HG02970 (cell line): ENCODE data around the gene TMEM52.
"Not testable (repeated sequence)": the region's sequence is repeated elsewhere in the genome, so short reads cannot be mapped to it uniquely, and the experiment has no call there.

Experiments
- ATAC-seq: cut with Tn5 transposase; IDR thresholded peaks from one replicate; pipeline ENCODE4 v1.9.1; 2021; ENCODE audit warnings: mild to moderate bottlenecking, moderate library complexity, moderate number of reproducible peaks; ENCODE audit not compliant: unreplicated experiment, low FRiP score

The TMEM52 gene

DNA sequence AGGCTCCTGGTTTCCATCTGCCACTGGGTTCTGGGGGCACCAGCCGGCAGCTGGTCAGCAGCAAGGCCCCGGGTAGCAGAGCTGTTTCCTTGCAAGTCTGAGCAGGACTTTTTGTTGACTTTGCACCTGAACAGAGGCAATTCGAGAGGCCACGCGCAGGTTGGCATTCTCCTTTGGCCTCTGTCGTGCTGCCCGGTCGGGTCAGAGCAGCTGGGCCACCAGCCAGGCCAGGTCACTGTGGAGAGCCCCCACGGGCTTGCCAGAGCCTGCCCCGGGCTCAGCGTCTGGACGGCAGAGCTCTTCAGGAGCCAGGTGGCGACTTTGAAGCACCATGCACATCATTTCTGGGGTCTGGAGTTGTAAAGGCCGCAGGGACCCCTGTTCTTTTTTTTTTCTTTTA lies 28.4 kb upstream of the TMEM52 start:
- ATAC-seq: no peak

DNA sequence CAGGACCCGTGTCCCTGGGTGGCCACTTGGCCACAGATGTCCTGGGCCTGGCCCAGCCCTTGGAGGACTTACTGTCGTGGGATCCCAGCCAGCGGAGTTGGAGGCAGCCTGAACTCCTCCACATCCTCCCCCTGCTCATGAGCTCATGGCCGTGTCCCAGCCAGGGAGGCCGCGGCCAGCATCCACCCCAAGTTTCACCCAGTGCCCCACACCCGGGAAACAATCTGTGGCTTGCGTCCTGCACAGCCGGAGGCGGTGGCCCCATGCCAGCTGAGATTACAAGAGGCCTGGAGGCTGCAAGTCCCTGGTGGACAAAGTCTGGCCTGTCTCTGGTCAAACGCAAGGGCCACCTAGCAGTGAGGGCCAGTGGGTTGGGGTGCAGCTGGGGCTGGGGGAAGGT lies 27.5 kb upstream of the TMEM52 start:
- no peak for ATAC-seq

DNA sequence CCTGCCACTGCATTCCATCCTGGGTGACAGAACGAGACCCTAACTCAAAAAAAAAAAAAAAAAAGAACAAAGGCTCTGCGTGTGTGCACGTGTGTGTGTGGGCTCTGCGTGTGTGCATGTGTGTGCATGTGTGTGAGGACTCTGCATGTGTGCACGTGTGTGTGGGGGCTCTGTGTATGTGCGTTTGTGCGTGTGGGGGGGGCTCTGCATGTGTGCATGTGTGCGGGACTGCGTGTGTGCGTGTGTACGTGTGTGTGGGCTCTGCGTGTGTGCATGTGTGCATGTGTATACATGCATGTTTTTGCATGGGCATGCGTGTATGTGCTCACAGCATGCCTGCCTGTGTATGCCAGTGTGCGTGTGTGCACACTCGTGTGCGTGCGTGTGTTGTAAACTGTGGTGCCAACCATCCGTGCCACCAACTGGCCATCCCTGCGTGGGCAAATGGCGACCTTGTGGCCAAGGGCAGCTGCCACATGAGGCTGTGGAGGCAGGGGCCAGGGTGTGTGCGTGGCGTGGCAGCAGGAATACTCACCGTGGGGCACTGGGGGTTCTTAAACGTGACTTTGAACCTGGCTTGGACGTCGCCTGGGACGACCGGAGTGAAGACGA lies 26.8 kb upstream of the TMEM52 start:
- no peak for ATAC-seq

DNA sequence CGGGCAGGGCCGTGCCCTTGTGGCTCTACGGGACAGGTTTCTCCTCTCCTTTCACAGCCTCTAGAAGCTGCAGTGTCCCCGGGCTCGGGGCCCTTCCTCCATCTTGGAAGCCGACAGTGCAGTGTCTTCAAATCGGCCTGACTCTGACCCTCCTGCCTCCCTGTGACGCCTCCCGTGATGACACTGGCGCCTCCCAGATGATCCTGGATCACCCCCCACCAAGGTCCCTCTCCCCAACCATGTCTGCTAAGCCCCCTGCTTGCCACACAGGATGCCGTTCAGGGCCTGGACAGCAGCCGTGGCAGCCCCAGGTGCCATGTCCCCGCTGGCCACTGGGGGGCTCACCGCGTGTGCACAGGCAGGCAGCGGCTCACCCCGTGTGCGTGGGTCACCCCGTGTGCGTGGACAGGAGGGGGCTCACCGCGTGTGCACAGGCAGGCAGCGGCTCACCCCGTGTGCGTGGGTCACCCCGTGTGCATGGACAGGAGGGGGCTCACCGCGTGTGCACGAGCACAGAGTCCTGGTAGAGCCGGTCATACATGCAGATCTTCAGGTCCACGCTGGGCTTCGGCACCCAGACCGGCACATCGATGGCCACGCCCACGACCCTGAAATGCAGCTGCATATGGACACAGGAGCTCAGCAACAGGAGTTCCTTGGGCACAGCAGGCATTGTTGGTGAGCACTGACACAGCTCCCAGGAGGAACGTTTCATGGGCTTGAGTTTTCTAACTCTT lies 24.9 kb upstream of the TMEM52 start:
- no peak for ATAC-seq

DNA sequence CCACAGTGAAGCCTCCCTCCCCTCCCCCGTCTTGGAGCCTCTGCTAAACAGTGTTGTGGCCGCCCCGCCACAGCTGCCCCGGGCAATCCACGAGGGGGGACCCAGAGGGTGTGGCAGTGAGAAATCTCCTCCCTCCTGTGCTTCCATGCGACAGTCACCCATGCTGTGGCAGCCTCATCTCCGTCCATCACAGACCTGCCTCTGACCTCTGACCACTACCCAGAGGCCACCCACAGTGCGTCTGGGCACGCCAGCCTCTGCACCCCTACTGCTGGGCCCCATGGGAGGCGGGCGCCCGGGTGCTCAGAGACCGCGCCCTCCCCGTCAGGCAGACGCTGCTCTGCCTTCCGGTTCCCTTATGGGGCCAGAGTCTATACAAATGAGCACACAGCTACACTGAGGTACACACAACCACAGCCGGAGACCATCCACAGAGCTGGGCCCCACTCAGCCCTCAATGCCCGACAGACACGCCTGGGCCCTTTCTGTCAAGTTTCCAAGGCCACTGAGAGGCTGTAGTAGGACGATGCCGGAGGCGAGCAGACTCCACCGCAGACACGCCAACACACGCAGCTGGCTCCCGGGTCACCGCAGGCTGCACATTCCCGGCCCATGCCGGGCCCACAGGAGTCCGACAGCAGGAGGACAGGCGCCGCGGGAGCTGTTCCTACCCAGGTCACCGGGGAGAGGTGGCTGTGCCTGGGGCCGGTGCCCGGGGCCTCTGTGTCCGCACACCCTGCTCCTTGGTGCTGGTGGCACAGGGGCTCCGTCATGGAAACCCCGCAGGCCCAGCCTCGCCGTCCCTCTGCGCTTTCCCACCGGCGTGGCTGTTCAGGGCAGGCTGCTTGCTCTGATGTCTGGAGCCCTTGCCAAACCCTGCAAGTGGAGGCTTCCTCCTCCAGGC lies 23.9 kb upstream of the TMEM52 start:
- ATAC-seq: no peak

DNA sequence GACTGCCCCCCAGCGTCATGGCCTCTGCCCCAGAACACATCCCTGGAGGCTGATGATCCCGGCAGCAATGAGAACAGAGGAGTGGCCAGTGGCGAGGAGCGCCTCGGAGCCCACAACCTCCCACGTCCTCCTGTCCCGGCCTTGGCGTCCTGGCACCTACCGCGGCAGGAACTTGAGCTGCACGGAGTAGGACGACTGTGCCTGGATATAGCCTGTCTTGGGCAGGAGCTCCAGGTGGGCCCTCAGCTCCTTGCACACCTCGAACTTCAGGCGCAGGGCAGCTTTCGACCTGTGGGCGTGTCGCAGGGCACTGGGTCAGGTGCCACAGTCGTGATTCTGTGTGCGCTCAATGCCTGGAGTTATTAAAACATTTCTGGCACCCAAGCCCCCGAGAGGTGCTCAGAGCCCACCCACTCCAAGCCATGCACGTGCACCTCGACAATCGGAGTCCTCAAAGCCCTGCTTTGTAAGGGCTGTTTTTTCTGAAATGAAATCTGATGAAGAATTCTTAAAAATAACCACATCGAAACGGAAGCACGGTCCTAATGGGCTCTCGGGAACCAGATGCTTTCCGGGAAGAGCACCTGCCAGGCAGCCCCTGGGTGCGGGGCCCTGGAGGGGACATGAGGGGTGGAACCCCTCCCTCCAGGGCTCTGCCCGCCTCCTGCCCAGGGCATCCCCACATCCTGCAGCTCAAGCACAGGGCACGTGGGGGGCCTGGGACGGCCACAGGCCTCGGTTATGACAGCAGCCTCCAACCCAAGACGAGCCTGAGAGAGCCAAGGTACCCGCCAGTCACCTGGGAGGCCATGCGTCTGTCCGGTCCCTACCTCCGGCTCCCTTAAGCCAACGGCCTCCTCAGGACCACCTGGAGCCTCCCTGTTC lies 23.0 kb upstream of the TMEM52 start:
- ATAC-seq: no peak

DNA sequence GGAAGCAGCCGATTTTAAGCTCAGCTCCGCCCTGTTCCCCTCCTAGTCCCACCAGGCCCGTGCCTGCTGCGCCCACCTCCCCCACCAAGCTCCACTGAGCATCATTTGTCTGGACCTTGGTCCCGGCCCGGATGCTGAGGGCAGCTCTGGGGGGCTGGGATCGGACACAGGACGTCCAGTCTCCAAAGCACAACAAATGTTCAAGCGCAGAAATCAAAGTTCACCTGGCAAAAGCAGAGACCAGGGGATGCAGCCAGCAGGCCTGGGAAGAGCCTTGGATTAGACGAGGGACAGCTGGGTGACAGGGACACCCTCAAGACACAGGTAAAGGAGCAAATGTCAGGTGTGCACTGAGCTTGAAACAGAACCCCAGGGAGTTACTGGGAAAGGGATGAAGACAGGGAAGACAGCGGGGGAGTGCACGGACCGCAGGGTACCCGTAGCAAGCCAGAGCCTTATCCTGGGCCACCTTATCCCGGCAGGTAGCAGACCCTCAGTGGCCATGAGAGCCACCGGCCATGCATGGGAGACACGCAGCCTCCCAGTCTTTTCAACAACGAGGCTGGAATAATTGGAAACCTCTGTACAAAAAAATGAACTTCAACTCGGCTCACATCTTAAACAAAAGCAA lies 22.2 kb upstream of the TMEM52 start:
- ATAC-seq: no peak

DNA sequence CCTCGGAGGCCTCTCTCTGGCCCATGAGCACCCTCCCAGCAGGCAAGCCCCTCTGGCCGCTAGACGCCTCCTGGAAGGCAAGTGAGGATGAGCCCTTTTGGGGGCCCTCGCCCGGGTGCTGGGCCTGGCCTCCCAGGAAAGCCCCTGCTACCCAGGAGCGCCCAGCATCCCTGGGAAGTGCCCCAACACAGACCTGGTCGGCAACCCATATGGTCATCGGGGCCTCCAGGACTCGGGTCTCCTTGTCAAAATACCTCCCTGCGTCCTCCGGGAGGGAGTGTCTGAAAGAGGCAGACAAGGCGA lies 21.0 kb upstream of the TMEM52 start:
- ATAC-seq: no peak

DNA sequence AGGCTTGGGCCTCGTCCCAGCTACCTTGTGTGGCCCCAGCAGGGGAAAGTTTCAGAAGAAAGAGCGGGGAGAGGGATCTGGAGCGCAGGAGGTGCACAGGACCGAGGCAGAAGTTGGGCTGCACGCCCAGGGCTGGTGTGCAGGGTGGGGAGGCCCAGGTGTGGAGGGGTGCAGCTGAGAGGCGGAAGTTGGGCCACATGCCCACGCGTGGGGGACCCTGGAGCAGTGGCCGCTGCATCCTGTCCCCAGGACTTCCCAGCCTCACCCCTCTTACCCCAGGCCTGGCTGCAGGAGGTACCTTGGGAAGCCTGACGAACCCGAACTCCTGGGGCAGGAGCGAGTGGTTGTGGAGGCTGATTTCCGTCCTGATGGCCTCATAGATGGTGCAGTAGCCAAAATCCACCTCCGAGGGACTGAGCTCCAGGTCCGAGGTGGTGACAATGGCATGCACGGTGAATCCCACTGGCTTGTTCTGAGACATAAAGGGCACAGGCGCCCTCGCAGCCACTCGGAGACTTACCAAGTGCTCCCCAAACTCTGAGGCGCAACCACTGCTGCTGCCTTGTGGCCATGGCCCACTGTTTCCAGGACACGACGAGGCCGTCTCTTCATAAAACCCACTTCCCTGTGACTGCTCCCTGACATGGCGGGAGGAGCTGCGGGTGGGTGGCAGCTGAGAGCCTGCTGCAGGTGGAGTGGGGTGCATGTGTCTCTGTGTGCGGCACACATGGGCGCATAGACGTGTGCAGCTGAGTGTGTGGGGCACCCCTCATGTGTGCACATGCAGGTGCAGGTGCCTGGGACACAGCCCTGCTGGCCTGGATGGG lies 20.4 kb upstream of the TMEM52 start:
- ATAC-seq: no peak

DNA sequence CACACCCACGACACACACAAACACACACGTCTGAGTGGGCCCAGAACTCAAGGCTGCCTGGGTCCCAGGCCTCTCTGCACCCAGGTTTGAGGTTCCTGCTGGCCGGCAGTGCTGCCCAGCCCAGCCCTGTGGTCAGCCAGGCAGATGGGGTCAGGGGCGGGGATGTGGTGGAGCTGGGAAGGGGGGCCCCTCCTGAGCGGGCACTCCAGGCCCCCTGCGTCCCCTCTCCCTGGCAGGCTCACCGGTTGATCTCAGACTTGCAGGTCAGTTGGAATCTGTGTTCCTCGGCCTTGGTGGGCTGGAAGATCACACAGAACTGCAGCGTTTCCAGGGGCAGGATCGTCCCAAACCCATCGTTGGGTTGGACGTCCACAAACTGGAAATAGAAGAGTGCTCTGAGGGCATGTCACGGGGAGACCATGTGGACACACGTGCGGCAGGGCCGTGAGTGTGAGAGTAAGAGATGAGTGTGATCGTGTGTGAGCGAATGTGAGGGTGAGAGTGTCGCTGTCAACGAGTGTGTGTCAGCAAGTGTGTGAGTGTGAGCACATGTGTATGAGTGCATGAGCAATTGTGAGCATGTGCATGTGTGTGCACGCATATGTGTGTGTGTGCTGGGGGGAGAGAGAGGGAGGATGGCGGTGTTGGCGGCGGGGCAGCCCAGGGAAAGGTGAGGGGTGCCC lies 19.7 kb upstream of the TMEM52 start:
- ATAC-seq: no peak

DNA sequence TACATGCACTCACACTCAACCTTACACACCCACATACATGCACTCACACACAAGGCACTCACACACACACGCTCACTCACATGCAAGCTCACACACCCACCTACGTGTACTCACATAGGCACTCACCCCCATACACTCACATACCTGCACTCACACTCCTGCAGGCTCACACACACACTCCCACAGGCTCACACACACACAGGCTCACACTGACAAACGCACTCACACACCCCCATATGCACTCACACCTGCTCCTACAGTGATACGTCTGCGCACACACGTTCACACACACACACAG lies 19.1 kb upstream of the TMEM52 start:
- no peak for ATAC-seq

DNA sequence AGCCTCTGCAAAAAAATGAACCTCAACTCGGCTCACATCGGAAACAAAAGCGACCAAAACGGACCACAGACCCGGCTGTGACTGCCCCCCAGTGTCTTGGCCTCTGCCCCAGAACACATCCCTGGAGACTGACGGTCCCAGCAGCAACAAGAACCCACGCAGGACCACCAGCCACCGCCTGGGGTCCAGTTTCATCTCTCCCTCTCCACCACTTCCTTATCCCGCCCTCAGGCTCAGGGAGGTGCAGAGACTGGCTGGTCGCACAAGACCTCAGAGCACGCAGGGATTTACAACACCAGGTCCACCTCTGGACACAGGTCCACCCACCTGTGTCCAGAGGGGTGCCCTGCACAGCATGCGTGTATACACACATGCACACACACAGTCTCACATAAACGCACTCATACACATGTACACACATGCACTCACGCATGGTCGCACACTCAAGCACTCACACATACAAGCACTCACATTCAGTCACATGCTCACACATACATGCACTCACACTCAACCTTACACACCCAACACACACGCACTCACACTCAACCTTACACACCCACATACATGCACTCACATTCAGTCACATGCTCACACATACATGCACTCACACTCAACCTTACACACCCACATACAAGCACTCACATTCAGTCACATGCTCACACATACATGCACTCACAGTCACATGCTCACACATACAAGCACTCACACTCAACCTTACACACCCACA lies 18.6 kb upstream of the TMEM52 start:
- no peak for ATAC-seq

DNA sequence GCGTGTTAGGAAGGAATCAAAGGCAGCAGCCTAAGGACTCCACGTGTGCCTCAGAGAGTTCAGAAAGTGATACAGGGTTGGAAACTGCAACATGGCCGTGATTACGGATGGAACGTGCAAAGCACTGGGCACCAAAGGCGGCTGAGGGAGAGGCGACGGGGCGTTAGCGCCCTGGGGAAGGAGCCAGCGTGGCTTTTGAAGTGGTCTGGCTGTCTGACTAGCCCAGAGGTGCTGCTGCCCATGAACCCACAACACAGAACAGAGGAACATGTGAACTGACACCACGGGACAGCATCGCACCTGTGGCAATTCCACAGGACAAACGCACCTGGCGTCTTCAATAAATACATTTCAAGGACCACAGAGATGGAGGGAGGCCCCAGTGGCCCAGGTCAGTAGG lies 18.0 kb upstream of the TMEM52 start:
- no peak for ATAC-seq

DNA sequence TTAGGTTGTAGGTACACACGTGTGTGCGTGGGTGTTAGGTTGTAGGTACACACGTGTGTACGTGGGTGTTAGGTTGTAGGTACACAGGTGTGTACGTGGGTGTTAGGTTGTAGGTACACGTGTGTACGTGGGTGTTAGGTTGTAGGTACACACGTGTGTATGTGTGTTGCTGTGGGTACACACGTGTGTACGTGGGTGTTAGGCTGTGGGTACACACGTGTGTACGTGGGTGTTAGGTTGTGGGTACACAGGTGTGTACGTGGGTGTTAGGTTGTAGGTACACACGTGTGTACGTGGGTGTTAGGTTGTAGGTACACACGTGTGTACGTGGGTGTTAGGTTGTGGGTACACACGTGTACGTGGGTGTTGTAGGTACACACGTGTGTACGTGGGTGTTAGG lies 15.8 kb upstream of the TMEM52 start:
- not testable (repeated sequence) for ATAC-seq

DNA sequence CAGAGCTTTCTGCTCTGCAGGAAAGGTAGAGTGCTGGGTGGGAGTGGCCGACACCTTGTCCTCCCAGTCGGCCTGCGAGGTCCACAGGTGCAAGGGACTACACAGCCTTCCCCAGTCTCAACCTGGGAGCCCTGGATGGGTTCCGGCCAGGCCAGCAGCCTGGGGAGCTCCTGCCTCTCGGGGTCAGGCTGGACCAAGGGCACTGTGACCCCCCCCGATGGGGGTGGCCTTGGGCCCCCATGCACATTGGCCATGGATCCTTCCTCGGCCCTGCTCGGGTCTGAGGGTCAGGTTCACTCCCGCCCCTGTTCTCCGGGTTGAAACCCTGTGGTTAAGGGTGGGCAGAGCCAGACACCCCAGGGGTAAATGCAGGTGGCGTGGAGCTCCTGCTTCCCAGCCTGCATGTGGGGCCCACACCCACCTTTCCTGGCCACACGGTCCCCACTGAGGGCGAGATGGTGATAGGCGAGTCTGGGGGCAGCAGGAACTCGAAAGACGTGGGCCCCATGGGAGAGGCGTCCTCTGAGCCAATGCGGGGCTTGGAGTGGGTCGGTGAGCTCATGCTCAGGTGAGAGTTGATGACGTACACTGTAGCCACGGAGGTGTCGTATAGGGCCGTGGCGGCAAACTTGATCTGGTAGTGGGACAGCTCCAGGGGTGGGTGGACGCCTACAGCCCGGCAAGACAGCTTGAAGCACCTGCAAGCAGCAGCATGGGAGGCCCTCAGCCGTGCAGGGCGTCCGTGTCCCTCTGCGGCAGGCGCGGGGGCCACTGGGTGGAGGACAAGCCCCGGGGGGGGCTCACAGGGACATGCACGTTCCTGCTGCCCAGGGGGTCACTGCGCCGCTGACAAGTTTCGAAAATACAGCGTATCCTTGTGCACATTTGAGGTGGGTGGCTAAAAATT lies 10.8 kb upstream of the TMEM52 start:
- no peak for ATAC-seq

DNA sequence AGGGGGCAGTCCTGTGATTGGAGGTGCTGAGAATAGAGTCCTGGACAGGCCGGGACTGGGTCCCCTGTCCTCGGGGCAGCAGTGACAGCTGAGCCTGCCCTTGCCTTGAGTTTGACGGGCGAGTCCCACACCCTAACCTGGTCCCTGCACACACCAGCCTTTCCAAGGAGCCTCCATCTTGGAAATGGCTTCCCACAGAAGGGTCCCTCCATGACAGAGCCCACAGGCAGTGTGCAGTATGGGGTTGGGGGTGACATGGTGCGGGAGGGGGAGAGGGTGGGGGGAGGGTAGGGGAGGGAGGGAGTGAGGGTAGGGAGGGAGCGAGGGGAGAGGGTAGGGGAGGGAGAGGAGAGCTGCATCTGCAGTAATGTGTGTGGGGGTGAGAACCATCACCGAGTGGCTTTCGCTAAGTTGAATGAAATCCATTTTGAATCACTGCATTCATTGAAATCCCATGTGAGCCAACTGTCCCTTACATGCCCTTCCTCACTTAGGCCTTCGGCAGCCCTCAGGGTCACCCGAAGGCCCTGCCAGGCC lies 10.1 kb upstream of the TMEM52 start:
- ATAC-seq: no peak
